K562 (cell line): ENCODE results near the gene SNX25. TPM values are rescaled to one million over a fixed set of nuclear protein-coding genes. Genes with fewer than 3 reads are reported as not detected.

ENCODE experiments used
- E4F1 ChIP-seq: fragments of 250-450 bp; sonication (Bioruptor Pico); IDR thresholded peaks from 2 replicates; pipeline ENCODE4 v1.5.0; 2021; ENCODE audit warnings: mild to moderate bottlenecking, borderline replicate concordance
- MEIS2 ChIP-seq: fragments of 450-650 bp; IDR thresholded peaks from 2 replicates; pipeline ENCODE4 v1.6.1; 2014; ENCODE audit warnings: mild to moderate bottlenecking; ENCODE audit not compliant: partially characterized antibody
- MGA ChIP-seq: fragments of 450-650 bp; IDR thresholded peaks from 2 replicates; pipeline ENCODE4 v1.6.1; 2016; ENCODE audit warnings: mild to moderate bottlenecking, moderate library complexity
- NFE2L1 ChIP-seq: fragments of 450-650 bp; IDR thresholded peaks from 2 replicates; pipeline ENCODE4 v1.6.1; 2016; ENCODE audit warnings: missing genetic modification characterization, low read depth, mild to moderate bottlenecking, missing compliant biosample characterization, moderate library complexity, borderline replicate concordance
- PHTF2 ChIP-seq: fragments of 250-450 bp; sonication (Bioruptor Pico); IDR thresholded peaks from 2 replicates; pipeline ENCODE4 v1.5.0; 2021; ENCODE audit warnings: mild to moderate bottlenecking
- SMC3 ChIP-seq: conservative IDR thresholded peaks from 2 replicates; pipeline ENCODE4 v1.6.1; 2011; ENCODE audit warnings: low read depth, low read length, improper control_type of control experiment; ENCODE audit not compliant: insufficient read depth
- STAT5A ChIP-seq: IDR thresholded peaks from 2 replicates; pipeline ENCODE4 v1.6.1; 2012; ENCODE audit warnings: low read length, inconsistent platforms, borderline replicate concordance
- TEAD4 ChIP-seq, 2 experiments: sonication (generic) in 1 of 2; formaldehyde crosslinking in 1 of 2; IDR thresholded peaks; 2 replicates each; pipeline versions ENCODE4 v1.6.1 to v1.8.0; 2012 to 2022; ENCODE audit warnings: borderline replicate concordance in 1 of 2, inconsistent platforms in 1 of 2, low read length in 1 of 2, mild to moderate bottlenecking in 1 of 2, missing genetic modification reagents in 1 of 2
- ZFP36 ChIP-seq: fragments of 150-350 bp; IDR thresholded peaks from 2 replicates; pipeline ENCODE4 v1.6.1; 2018; ENCODE audit warnings: low read length, low read depth; ENCODE audit not compliant: partially characterized antibody
- polyA plus RNA-seq, 8 experiments: library from polyadenylated mRNA; depleted of rRNA in 4 of 8; stranded (reverse) in 5 of 8; unstranded in 3 of 8; fragments of >200 nt; fragmentation: Nextera tagmentation in 2 of 8; fragmentation: Illumina TruSeq in 1 of 8; extraction: Ambion mirVana in 2 of 8; extraction: Trizol in 1 of 8; gene quantifications; 2 replicates each; pipeline versions ENCODE4 v1.2.1 to v1.2.3, GENCODE V29; 2011 to 2014; ENCODE audit warnings: inconsistent platforms in 1 of 8, missing spikeins in 1 of 8
- total RNA-seq, 7 experiments: library from RNA; depleted of rRNA in 6 of 7; stranded (reverse); fragments of >200 nt in 6 of 7; fragmentation: Illumina TruSeq in 2 of 7; extraction: Trizol in 2 of 7; gene quantifications; 2 replicates each; pipeline versions ENCODE4 v1.2.1 to v1.2.3, GENCODE V29; 2011 to 2021; ENCODE audit warnings: low replicate concordance in 1 of 7

Gene SNX25
- total and polyA plus RNA-seq, 9 of the 15 experiments (the other 6 are each of a cell fraction or from before 2014, with no cell fraction given), result 2.5 to 23.4 (median 13.3) TPM

- TF ChIP-seq MGA (0 out of 2 replicates have a peak, but pooled peaks have one; percentile 52), TEAD4 (IDR thresholded peaks at IDR 0.05; ENCODE audit: low read length) (peak; percentile 82), TEAD4 (CRISPR knock-in tag; IDR thresholded peaks at IDR 0.05; ENCODE audit: borderline replicate concordance) (no peak), STAT5A (peak; percentile 85), NFE2L1 (peak; percentile 61), E4F1 (CRISPR knock-in tag) (no peak), MEIS2 (peak; percentile 62), PHTF2 (CRISPR knock-in tag) (no peak), ZFP36 (no peak), SMC3 (no peak)
Observed at GRCh38 chr4:185318679-185319078, 109.3 kb downstream of the SNX25 start (continued).
